ENCODE results near the gene MPDZ.

The MPDZ gene

DNA sequence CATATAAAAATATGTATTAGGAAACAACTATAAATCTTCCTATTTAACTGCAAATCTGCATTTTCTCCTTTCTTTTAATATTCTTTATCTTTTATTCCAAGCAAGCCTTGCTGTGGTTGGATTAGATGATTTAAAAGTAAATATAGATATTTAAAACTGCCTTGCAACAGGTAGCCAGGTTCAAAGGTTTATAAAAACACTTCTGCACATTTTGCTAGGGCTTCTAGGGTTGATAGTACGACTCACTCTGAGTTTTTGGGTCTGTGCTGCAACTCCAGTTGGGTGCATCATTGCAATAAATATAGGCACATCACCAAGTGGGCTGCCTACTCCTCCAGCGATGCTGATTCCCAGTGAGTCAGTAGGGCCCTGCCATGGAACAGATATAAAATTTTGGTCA lies 167.7 kb downstream of the MPDZ start:
- no peak overlapping the region for H3K4me3 ChIP-seq (ENCODE audit: control insufficient read depth, low read depth, low read length)
- DNase-seq (ENCODE audit: low read depth), result peak; percentile 21
- TF ChIP-seq, protein P1, sequence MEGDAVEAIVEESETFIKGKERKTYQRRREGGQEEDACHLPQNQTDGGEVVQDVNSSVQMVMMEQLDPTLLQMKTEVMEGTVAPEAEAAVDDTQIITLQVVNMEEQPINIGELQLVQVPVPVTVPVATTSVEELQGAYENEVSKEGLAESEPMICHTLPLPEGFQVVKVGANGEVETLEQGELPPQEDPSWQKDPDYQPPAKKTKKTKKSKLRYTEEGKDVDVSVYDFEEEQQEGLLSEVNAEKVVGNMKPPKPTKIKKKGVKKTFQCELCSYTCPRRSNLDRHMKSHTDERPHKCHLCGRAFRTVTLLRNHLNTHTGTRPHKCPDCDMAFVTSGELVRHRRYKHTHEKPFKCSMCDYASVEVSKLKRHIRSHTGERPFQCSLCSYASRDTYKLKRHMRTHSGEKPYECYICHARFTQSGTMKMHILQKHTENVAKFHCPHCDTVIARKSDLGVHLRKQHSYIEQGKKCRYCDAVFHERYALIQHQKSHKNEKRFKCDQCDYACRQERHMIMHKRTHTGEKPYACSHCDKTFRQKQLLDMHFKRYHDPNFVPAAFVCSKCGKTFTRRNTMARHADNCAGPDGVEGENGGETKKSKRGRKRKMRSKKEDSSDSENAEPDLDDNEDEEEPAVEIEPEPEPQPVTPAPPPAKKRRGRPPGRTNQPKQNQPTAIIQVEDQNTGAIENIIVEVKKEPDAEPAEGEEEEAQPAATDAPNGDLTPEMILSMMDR (conservative IDR thresholded peaks at IDR 0.05; ENCODE audit: control insufficient read depth, insufficient read depth, low read depth, low read length), result no peak

DNA sequence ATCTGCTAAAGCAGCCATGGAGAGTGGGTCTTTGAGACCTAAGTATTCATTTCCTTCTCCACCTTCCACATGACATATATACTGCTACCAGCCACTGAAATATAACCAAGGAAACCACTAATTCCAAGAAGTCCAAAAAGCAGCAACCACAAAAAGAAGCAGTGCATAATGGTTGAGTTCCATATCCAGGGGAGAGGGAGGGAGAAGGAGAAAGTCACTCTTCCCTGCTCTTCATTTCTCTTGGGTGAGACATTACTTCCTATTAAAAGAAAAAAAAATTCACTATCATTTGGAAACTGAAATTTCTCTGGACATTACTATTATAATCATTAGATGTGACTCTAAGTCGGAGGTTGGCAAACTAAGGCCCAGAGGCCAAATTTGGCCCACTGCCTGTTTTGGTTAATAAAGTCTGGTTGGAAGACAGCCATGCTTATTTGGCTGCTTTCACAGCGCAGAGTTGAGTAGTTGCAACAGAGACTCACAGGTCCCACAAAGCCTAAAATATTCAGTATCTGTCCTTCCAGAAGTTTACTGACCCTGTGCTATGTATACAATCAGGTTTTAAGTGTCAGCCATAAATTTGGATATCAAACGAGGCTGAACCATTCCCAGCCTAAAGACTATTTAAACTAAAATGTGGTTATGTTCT lies 168.6 kb downstream of the MPDZ start:
- TF ChIP-seq, protein P1 (conservative IDR thresholded peaks at IDR 0.05; ENCODE audit: control insufficient read depth, insufficient read depth, low read depth, low read length), result no peak
- no peak overlapping the region for H3K4me3 ChIP-seq (ENCODE audit: control insufficient read depth, low read depth, low read length)
- peak; percentile 71 for DNase-seq (ENCODE audit: low read depth)

DNA sequence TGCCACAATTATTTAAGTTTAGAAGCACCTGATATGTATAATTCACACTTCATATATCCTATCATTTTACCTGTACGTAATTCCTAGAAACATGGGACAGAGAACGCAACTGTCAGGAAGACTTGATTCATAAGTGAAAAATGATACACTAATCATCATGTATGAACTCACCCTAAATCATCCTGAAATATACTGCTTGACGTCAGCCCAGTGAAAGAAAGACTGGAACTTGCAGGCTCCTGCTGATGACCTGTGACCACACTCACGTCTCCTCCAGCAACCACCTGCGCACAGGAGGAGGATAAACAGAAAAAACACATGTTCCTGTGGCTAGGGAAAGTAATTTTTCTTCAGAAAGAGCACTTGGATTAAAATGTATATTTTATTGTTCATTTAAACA lies 169.7 kb downstream of the MPDZ start:
- DNase-seq (ENCODE audit: low read depth), result no peak
- no peak overlapping the region for H3K4me3 ChIP-seq (ENCODE audit: control insufficient read depth, low read depth, low read length)
- TF ChIP-seq, protein P1 (conservative IDR thresholded peaks at IDR 0.05; ENCODE audit: control insufficient read depth, insufficient read depth, low read depth, low read length), result no peak

DNA sequence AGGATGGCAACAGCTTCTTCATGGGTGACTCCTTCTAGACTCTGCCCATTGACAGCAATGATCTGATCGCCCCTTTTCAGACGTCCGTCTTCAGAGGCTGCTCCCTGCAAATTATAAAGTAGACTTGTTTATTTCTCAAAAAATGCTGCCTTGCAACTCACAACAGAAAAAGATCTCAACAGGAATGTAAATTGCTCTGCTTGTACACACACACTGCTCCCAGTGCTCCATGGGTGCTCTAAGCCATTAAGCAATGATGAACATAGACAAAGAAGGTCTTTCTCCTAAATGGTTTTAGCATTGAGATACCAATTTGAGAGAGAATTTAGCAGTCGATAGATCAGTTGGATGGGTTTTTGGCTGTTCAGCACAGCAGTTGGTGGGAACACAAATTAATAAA lies 172.5 kb downstream of the MPDZ start:
- no peak overlapping the region for H3K4me3 ChIP-seq (ENCODE audit: control insufficient read depth, low read depth, low read length)
- TF ChIP-seq, protein P1 (conservative IDR thresholded peaks at IDR 0.05; ENCODE audit: control insufficient read depth, insufficient read depth, low read depth, low read length), result no peak
- no peak for DNase-seq (ENCODE audit: low read depth)

DNA sequence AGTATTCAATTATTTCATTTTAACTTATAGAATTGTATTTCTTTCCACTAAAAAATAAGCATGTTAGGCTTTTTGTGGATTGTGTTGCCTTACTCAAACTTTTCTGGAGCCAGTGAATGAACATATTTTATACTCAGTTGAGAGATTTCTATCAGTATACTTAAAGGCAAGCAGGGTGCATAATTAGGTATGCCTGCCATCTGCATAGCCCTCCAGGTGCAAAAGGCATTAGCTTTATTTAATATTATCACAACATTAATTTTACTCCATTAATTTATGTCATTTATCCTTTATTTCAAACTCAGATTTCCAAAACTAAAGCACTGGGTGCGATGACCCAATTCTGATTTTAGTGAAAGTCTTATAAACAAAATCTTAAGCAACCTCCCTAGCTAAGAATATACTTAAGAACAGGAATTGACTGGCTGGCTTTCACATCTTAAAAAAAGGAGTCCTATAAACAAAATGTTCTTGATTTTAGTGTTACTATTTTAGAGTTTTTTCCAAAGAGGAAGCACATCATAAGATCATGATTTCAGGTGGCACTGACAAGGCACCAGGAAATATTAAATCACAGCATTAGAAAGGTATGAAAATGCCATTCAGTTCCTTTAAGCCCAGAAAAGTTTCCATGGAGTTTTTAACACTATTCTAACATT lies 178.4 kb downstream of the MPDZ start:
- TF ChIP-seq, protein P1 (conservative IDR thresholded peaks at IDR 0.05; ENCODE audit: control insufficient read depth, insufficient read depth, low read depth, low read length), result no peak
- no peak overlapping the region for H3K4me3 ChIP-seq (ENCODE audit: control insufficient read depth, low read depth, low read length)
- DNase-seq (ENCODE audit: low read depth), result no peak

DNA sequence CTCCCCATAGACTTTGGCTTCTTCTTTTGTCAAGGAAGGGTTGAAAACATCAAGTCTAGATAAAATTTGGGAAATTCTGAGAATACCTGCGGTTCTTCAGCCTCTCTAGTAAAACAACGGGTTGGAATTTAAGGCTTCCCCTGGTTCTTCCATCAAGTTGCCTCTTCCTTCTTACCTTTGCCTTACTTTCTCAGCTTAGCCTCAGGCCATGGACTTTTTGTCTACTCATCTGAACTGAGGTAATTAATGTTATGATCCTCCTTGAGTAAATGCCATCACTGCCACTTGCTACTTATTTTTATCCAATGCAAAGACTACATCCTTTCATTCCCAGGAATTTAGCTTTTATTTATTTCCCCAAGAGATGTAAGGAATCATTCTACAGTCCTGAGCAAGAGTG lies 184.4 kb downstream of the MPDZ start:
- TF ChIP-seq, protein P1 (conservative IDR thresholded peaks at IDR 0.05; ENCODE audit: control insufficient read depth, insufficient read depth, low read depth, low read length), result no peak
- H3K4me3 ChIP-seq (ENCODE audit: control insufficient read depth, low read depth, low read length), result no peak overlapping the region
- no peak for DNase-seq (ENCODE audit: low read depth)
